ENCODE measurements around the gene COL28A1. TPM values are rescaled to one million over a fixed set of nuclear protein-coding genes. Genes with fewer than 3 reads are reported as not detected.

COL28A1 gene
- total RNA-seq, 1 donor from 2014 or later = 1.1 TPM

DNA sequence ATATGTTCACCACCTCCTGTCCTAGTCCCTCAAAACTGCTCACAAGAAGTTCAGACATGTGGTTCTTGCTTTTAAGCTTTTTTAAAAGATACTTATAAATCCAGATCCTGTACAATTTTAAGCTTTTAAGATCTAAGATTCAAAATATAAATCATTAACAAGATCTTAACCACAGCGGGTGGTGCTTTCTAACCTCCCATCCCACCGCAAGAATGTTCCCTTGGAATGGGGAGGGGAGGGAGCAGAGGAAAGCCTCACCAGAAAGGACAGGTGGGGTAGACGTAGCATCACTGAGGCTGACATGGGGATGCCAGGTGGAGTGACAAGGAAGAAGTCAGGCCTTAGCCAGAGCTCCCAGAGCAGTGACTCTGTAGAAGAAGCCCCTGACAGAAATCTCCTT, 219.8 kb downstream of the COL28A1 start:
- H3K4me1 Mint-ChIP-seq (ENCODE audit: unreplicated experiment) = no peaks in the 10 kb centered on the region
- DNase-seq (ENCODE audit: extremely low spot score, unreplicated experiment) = no peak
- no peak overlapping the region for H3K4me3 Mint-ChIP-seq (ENCODE audit: unreplicated experiment)
- peaks cover 16% of the 10 kb centered on the region for H3K27me3 Mint-ChIP-seq (ENCODE audit: unreplicated experiment)
- no peak overlapping the region for H3K27ac Mint-ChIP-seq (ENCODE audit: unreplicated experiment)
- no peaks in the 10 kb centered on the region for H3K36me3 Mint-ChIP-seq (ENCODE audit: unreplicated experiment)
- TF ChIP-seq, protein P1, sequence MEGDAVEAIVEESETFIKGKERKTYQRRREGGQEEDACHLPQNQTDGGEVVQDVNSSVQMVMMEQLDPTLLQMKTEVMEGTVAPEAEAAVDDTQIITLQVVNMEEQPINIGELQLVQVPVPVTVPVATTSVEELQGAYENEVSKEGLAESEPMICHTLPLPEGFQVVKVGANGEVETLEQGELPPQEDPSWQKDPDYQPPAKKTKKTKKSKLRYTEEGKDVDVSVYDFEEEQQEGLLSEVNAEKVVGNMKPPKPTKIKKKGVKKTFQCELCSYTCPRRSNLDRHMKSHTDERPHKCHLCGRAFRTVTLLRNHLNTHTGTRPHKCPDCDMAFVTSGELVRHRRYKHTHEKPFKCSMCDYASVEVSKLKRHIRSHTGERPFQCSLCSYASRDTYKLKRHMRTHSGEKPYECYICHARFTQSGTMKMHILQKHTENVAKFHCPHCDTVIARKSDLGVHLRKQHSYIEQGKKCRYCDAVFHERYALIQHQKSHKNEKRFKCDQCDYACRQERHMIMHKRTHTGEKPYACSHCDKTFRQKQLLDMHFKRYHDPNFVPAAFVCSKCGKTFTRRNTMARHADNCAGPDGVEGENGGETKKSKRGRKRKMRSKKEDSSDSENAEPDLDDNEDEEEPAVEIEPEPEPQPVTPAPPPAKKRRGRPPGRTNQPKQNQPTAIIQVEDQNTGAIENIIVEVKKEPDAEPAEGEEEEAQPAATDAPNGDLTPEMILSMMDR (IDR thresholded peaks at IDR 0.05) = no peak
- H3K9me3 Mint-ChIP-seq (ENCODE audit: unreplicated experiment) = no peaks in the 10 kb centered on the region

DNA sequence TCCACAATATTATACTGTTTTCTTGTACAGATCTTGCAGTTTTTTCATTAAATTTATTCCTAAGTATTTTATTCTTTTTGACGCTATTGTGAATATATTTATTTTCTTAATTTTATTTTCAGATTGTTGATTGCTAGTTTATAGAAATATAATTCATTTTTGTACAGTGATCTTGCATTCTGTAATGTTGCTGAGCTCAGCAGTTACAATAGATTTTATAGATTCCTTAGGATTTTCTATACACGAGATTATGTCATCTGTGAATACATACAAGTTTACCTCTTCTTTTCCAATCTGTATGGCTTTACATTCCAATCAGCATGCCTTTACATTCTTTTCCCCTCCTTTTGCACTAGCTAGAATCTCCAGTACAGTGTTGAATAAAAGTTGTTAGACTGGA, 223.3 kb downstream of the COL28A1 start:
- Mint-ChIP-seq H3K4me1 (ENCODE audit: unreplicated experiment) (no peaks in the 10 kb centered on the region), H3K27me3 (ENCODE audit: unreplicated experiment) (peaks cover 30% of the 10 kb centered on the region), H3K9me3 (ENCODE audit: unreplicated experiment) (no peaks in the 10 kb centered on the region), H3K27ac (ENCODE audit: unreplicated experiment) (no peak overlapping the region), H3K36me3 (ENCODE audit: unreplicated experiment) (no peaks in the 10 kb centered on the region), H3K4me3 (ENCODE audit: unreplicated experiment) (no peak overlapping the region)
- TF ChIP-seq, protein P1 (IDR thresholded peaks at IDR 0.05) = no peak
- DNase-seq (ENCODE audit: extremely low spot score, unreplicated experiment) = no peak

DNA sequence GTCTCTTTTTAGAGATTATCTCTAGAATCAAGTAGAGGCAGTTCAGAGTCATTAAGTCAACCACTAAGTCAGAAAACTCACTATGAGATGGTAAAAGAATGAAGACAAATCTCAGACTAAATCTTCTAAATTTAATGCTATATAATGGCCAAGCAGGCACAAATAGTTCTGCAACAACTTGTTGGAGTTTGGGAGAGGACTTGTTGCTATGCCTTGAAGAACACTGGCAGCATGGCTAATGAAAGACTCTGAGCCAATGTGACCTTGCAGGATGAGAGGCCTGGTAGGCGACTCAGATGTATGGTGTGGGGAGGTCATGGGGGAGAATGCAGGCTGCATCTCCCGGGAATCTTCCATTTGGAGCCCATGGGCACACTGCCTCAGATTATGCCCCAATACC, 224.7 kb downstream of the COL28A1 start:
- peaks cover 27% of the 10 kb centered on the region for H3K27me3 Mint-ChIP-seq (ENCODE audit: unreplicated experiment)
- H3K4me1 Mint-ChIP-seq (ENCODE audit: unreplicated experiment) = no peaks in the 10 kb centered on the region
- no peak overlapping the region for H3K4me3 Mint-ChIP-seq (ENCODE audit: unreplicated experiment)
- no peak for DNase-seq (ENCODE audit: extremely low spot score, unreplicated experiment)
- H3K9me3 Mint-ChIP-seq (ENCODE audit: unreplicated experiment) = no peaks in the 10 kb centered on the region
- no peaks in the 10 kb centered on the region for H3K36me3 Mint-ChIP-seq (ENCODE audit: unreplicated experiment)
- TF ChIP-seq, protein P1 (IDR thresholded peaks at IDR 0.05) = no peak
- H3K27ac Mint-ChIP-seq (ENCODE audit: unreplicated experiment) = no peak overlapping the region

DNA sequence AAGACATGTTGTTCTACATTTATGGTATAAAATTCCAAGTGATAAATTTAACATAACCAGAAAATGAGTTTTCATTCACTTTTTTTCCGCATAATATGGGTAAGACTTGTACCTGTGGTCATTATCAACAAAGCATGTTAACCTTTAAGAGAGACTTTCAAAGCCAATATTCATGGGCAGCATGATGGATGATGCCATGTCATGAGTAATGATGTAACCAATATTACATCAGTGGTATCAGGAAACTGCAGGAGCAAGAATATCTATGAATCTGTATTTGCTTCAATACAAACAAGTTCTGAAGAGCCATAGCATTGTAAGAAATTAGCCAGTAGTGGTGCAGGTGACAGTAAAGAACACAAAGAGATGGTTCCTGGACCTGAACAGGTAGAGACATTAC, 226.5 kb downstream of the COL28A1 start:
- H3K4me3 Mint-ChIP-seq (ENCODE audit: unreplicated experiment) = no peak overlapping the region

More for the DNA sequence above, 226.5 kb downstream of the COL28A1 start:
- Mint-ChIP-seq H3K4me1 (ENCODE audit: unreplicated experiment) (no peaks in the 10 kb centered on the region), H3K27me3 (ENCODE audit: unreplicated experiment) (peaks cover 26% of the 10 kb centered on the region), H3K36me3 (ENCODE audit: unreplicated experiment) (no peaks in the 10 kb centered on the region), H3K9me3 (ENCODE audit: unreplicated experiment) (no peaks in the 10 kb centered on the region), H3K27ac (ENCODE audit: unreplicated experiment) (no peak overlapping the region)
- no peak for DNase-seq (ENCODE audit: extremely low spot score, unreplicated experiment)
- TF ChIP-seq, protein P1 (IDR thresholded peaks at IDR 0.05) = no peak

Other genes starting within 250 kb of the COL28A1 start
- gene MIOS, start 31.0 kb upstream of the COL28A1 start, total RNA-seq = 19.1 and 19.7 TPM in 2 replicates
- gene UMAD1, start 104.9 kb upstream of the COL28A1 start, total RNA-seq = 9.8 and 10.9 TPM in 2 replicates
- gene RPA3, start 182.7 kb upstream of the COL28A1 start, total RNA-seq = 14.8 and 16.5 TPM in 2 replicates